Testis (tissue), 3 donors: ENCODE results near the gene PXMP2. TPM values are rescaled to one million over a fixed set of nuclear protein-coding genes. Genes with fewer than 3 reads are reported as not detected.

Experiments
- DNase-seq: peaks from one replicate; pipeline ENCODE4 v3.0.0-alpha.2; 2019
- H3K27ac ChIP-seq, 2 donors: fragments of 200-600 bp; sonication (generic); one replicate each; pipeline ENCODE4 v1.5.1; 2019
- H3K27me3 ChIP-seq: fragments of 200-600 bp; sonication (generic); one replicate; pipeline ENCODE4 v1.5.1; 2019
- H3K36me3 ChIP-seq: fragments of 200-600 bp; sonication (generic); one replicate; pipeline ENCODE4 v1.5.1; 2017; ENCODE audit warnings: low read depth; ENCODE audit errors: missing control alignments
- H3K4me1 ChIP-seq: fragments of 200-600 bp; sonication (generic); one replicate; pipeline ENCODE4 v1.5.1; 2019
- H3K4me3 ChIP-seq, 2 donors: fragments of 200-600 bp; sonication (generic); one replicate each; pipeline ENCODE4 v1.5.1; 2017 to 2019
- H3K9me3 ChIP-seq: fragments of 200-600 bp; sonication (generic); one replicate; pipeline ENCODE4 v1.5.1; 2017
- CTCF ChIP-seq, 3 experiments: fragments of 450-650 bp in 2 of 3; fragments of 200-600 bp in 1 of 3; sonication (generic) in 1 of 3; IDR thresholded peaks; one replicate each; pipeline ENCODE4 v1.5.1; 2016 to 2019; ENCODE audit warnings: antibody characterized with exemption in 3 of 3, mild to moderate bottlenecking in 2 of 3, moderate library complexity in 1 of 3
- POLR2A ChIP-seq: fragments of 450-650 bp; IDR thresholded peaks from one replicate; pipeline ENCODE4 v1.6.1; 2017; ENCODE audit warnings: antibody characterized with exemption, mild to moderate bottlenecking, moderate library complexity
- WGBS, 2 donors: methylation state at CpG; one replicate each; pipeline ENCODE4 v1.1.5; 2018; 5-methylcytosine and 5-hydroxymethylcytosine counted together
- intact Hi-C: fragments of 100-400 bp; cut with DNase I; formaldehyde crosslinking; loops from one replicate; pipeline ENCODE4 v1.15.1; 2023; ENCODE audit warnings: low total_unique reads
- polyA plus RNA-seq: library from polyadenylated mRNA; stranded (reverse); fragments of 350-450 nt; fragmentation: Illumina TruSeq; extraction: RNeasy Lipid Tissue Mini Kit (QIAGEN cat#74804); gene quantifications from one replicate; pipeline ENCODE4 v1.2.3, GENCODE V29; 2014; ENCODE audit warnings: low read depth, low replicate concordance; ENCODE audit not compliant: insufficient read depth
- total RNA-seq, 2 donors: library from RNA; depleted of rRNA; stranded (reverse); fragments of >200 nt; gene quantifications; one replicate each; pipeline ENCODE4 v1.2.3, GENCODE V29; 2016

The PXMP2 gene
- total and polyA plus RNA-seq, 3 donors from 2014 or later = 13.5 to 26.5 (median 16.0) TPM

DNA sequence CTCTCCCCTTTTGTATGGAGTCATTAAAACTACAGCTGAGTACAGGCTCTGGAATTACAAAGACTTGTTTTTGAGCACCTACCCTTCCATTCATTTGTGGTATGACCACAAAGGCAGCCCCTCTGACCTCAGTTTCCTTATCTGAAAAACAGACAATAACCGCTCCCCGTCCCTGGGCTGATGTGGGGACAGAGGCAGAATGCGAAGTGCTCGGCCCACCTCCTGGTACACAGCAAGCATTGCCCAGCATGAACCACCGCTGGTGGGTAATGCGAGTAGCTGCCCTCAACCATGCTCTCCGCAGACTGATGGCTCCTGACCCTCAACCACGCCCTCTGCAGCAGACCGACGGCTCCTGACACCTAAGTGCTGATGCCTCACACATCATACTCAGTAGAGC, 46.5 kb upstream of the PXMP2 start:
- H3K36me3 ChIP-seq = no peaks in the 10 kb centered on the region
- no peak overlapping the region for H3K27ac ChIP-seq
- WGBS, 2 donors = 78 to 90% methylated on average over 10 of the region's 10 CpGs
- no peaks in the 10 kb centered on the region for H3K9me3 ChIP-seq
- H3K4me3 ChIP-seq = no peak overlapping the region
- no peak for DNase-seq
- H3K4me1 ChIP-seq = no peaks in the 10 kb centered on the region
- intact Hi-C loops = no loop called here
- TF ChIP-seq CTCF (IDR thresholded peaks at IDR 0.05) = no peak
- no peak for TF ChIP-seq POLR2A
- no peaks in the 10 kb centered on the region for H3K27me3 ChIP-seq

GRCh38 chr12:132641811-132642650, 45.4 kb upstream of the PXMP2 start:
- 95 to 96% methylated on average over 9 to 28 of the region's 28 CpGs for WGBS, 2 donors
- Histone ChIP-seq H3K4me3 (no peak overlapping the region), H3K4me1 (no peaks in the 10 kb centered on the region), H3K27me3 (no peaks in the 10 kb centered on the region), H3K27ac (no peak overlapping the region), H3K9me3 (no peaks in the 10 kb centered on the region), H3K36me3 (no peaks in the 10 kb centered on the region)
- no peak for DNase-seq
- intact Hi-C loops = no loop called here
- no peak for TF ChIP-seq POLR2A
- no peak for TF ChIP-seq CTCF (IDR thresholded peaks at IDR 0.05)

DNA sequence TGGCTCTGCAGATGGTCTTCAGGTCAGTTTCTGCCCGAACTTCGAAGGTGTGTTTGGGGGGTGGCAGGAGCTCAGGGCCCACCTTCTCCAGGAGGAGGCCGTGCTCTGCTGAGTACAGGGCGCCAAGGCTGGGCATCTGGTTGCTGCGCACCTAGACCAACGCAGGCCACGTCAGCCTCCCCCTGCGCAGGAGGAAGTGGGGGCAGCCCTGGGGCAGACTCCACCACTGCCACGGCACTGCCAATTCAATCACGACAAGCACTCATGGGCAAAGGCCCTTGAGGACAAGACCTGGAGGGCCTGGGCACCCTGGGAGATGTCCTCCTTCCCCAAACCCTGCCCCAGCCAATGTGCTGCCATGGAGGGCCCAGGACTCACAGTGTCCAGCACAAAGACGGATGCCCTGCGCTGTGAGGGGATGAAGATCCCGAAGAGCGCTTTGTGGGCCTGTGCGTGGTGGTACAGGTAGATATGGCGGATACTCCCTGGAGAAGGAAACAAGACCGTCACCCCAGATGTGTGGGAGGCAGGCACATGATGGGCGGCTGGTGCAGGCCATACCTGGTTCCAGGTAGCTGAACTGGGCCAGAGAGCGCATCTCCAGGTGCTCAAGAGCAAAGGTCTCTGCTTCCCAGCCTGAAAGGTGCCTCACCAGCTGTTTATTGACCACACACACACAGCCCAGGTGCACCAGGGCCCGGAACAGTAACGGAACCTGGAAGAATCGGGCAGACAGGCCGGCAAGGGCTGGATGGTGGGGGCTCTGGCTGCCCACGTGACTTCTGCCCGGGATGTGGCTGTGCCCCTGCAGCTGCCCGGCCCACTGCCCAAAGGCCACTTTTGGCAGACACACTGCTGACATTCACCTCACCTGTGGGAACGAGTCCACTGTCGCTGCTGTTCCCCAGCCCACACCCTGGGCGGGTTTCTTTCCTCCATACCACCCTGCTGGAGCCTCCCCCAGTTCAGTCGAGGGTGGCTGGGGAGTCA, 44.2 kb upstream of the PXMP2 start:
- no peaks in the 10 kb centered on the region for H3K27me3 ChIP-seq
- 92 to 95% methylated on average over 11 to 30 of the region's 30 CpGs for WGBS, 2 donors
- TF ChIP-seq CTCF (IDR thresholded peaks at IDR 0.05) (no peak), POLR2A (no peak)
- no peaks in the 10 kb centered on the region for H3K9me3 ChIP-seq
- H3K27ac ChIP-seq = no peak overlapping the region
- DNase-seq = no peak
- no peaks in the 10 kb centered on the region for H3K4me1 ChIP-seq
- H3K4me3 ChIP-seq = no peak overlapping the region
- intact Hi-C loops = no loop called here
- no peaks in the 10 kb centered on the region for H3K36me3 ChIP-seq

DNA sequence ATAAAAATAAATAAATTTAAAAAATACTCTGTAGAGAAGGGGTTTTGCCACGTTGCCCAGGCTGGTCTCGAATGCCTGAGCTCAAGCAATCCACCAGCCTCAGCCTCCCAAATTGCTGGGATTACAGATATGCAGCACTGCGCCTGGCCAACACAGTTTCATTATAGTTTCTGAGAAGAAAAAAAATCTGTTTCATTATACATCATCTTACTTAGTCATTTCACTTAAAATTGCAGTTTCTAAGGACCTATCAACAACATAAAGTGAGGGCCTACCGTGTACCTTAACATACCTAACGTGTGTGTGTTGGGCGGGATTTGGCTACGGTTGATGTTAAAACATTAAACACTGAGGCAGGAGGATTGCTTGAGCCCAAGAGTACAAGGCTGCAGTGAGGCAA, 40.5 kb upstream of the PXMP2 start:
- Histone ChIP-seq H3K27me3 (no peaks in the 10 kb centered on the region), H3K27ac (no peak overlapping the region), H3K4me1 (no peaks in the 10 kb centered on the region), H3K9me3 (no peaks in the 10 kb centered on the region), H3K36me3 (no peaks in the 10 kb centered on the region), H3K4me3 (no peak overlapping the region)
- intact Hi-C loops = no loop called here
- TF ChIP-seq POLR2A (no peak), CTCF (IDR thresholded peaks at IDR 0.05) (no peak)
- WGBS, 2 donors = 94 to 98% methylated on average over 7 of the region's 7 CpGs
- no peak for DNase-seq
